HG03575 (cell line): ENCODE data around the gene ANGPT4.
A peak's percentile ranks its signal among the peaks of the same experiment; 100 is the strongest.
"Not testable (repeated sequence)": the region's sequence is repeated elsewhere in the genome, so short reads cannot be mapped to it uniquely, and the experiment has no call there.

ENCODE experiments used
- ATAC-seq: cut with Tn5 transposase; IDR thresholded peaks from one replicate; pipeline ENCODE4 v1.9.1; 2021; ENCODE audit not compliant: unreplicated experiment, insufficient number of reproducible peaks, low FRiP score; ENCODE audit errors: extremely low read depth

ANGPT4 gene

DNA sequence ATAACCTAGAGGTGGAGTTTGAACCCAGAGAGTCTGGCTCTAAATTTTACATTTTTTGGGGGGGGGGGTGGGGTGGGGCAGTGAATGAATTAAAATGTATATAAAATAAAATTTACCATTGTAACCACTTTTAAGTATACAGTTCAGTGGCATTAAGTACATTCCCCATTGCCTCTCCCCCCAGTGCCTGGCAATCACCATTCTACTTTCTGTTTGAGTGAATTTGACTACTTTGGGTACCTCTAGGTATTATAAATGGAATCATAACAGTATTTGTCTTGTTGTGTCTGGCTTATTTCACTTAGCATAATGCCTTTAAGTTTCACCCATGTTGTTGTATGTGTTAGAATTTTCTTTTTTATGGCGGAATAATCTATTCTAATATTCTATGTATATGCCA, 79.9 kb downstream of the ANGPT4 start:
- ATAC-seq, result no peak

DNA sequence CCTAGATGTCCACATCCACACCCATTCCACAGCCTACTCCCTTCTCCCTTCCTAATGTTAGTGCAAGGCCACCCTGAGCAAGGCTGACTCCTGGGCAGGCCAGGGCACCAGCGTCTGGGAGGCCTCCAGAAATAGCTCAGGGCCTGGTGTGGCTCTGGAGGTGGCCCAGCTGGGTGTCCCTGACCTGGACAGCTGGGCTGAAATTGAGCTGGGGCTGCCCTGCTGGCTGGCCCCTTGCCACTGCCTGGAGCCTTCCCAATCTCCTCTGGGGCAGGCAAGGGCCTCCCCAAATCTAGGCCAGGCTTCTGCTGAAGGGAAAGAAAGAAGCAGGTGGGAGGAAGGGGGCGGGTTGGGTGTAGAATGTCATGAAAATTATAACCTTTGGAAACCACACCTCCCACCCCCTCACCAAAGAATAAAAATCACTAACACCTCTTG, 80.5 kb downstream of the ANGPT4 start:
- ATAC-seq, result no peak

DNA sequence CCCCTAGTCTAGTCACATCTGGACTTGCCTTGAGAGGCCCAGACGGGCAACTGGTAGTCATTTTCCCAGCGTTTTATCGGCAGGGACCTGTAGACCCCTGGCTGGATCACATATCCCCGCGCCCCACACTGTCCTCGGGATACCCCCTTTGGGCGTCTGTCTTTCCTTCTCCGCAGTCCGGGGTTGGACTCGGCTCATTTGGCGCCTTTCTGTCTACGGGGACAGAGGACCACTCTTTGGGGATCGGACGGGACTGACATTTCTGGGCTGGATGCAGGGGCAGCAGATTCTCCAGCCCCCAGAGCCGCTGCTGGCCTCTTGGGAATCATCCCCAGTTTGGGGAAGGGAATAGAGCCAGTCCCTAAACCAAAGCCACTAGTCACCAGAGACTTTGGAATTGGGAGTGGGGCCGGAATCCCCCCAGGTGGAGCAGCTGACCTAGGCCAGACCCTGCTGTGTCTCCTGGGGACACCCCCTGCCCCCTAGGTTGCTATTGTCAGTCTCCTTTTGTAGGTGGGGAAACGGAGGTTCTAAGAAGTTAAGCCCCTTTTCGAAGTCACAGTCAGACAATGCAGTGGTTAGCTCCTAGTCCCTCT, 81.9 kb downstream of the ANGPT4 start:
- ATAC-seq, result no peak

DNA sequence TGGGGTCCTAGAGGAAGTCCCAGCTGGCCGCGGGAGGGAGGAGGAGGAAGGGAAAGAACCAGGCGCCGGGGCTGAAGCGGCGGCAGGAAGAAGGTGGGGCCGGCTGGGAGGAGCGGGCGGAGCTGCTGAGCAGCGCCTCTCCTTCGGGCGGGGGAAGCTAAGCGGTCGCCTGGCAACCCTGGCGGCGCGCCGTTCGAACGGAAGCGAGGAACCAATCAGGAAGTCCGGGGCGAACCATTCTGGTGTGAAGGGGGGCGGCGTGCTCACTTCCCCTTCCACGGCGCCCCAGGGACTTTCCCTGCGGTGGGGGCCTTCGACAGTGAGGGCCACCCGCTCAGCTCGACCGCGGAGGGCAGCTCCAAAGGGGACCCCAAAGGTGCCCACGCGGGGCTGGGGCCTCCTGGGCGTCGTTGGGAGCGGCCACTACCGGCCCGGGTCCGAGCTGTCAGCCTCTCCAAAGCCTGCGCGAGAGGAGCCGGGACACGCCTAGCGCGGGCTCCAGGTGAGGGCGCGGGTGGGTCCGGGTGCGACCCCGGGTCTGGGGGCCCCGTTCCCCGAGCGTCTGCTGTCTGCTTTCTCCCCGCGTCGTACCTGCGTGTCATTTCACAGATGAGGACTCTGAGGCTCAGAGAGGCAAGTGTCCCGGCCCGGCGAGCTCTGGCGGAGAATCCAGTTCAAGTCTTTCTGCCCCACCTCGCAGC, 82.5 kb downstream of the ANGPT4 start, which contains the start of gene FAM110A:
Gene FAM110A, plus strand, starts transcription at position 266 of the 701 bp plus-strand sequence. CDS start 11,090 bp downstream, outside the sequence.
- peak; percentile 73 for ATAC-seq

DNA sequence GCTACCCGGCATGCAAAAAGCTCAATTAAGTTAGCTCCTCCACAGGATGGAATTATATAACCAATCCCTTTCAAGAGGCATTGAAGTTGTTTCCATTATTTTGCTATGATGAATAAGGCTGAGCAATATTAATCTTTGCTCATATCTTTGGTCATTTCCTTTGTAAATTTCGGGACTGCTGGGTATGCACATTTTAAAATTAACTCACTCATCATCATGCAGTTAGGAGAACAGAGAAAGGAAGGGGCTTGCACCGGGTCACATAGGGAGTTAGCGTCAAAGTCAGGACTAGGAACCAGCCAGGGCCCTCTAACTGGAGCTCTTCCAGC, 83.0 kb downstream of the ANGPT4 start:
- peak; percentile 4 for ATAC-seq

DNA sequence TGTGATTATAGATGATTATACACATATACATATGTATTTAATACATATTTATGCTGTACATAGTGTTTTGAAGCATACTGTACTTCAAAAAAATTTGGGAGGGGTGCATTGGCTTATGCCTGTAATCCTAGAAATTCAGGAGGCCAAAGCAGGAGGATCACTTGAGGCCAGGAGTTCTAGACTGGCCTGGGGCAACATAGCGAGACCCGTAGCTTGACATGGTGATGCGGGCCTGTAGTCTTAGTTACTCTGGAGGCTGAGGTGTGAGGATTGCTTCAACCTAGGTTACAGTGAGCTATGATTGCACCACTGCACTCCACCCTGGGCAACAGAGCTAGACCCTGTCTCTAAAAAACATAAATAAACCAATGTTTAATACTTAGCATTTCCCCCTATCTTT, 84.2 kb downstream of the ANGPT4 start:
- no peak for ATAC-seq

DNA sequence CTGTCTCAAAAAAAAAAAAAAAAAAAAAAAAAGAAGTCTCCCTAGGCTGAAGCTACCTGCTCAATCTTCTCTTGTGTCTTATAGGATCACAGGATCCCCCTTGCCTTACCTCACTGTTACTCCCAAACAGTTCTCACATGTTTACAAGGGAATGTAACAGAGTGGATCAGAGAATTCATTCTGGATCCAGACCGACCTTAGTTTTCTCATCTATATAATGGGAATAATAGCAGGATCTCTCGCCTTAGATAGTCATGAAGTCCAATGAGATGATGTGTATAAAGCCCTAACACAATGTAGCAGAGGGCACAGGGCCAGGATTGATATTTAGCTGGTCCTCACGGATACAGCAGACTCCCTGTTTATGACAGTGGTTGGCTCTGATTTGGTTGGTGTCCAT, 84.9 kb downstream of the ANGPT4 start:
- no peak for ATAC-seq

DNA sequence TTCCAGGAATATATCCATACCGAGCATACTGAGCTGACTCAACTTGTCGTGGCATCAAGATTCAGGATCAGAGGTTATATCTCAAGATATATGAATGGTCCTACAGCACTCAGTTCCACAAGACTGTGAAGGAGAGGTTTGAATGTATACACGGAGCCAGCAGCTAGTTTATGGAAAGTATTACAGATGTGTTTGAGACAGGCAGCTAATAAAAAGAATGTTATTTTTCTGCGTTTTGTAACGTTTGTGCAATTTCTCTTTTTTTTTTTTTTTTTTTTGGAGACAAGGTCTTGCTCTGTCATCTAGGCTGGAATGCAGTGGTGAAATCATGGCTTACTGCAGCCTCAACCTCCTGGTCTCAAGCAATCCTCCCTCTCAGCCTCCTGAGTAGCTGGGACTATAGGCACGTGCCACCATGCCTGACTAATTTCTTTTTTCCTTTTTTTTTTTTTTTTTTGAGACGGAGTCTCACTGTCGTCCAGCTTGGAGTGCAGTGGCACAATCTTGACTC, 86.1 kb downstream of the ANGPT4 start:
- no peak for ATAC-seq

DNA sequence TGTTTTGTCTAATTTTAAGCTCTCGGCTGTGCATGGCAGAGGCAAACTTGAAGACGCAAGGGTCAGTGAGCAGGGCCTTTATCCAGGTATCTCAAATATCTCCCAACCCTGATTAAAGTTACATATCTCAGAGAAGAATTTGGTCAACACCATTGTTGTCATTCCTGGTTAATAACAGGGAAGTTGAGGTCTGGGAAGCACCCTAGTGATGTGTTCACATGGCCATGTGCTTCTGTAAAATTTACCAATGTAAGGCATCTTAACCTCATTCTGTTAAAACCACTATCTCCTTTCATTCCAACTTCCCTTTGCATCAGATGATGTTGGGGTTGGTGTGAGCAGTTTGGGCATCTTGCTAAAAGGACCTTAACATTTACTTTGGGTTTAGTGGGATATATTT, 86.6 kb downstream of the ANGPT4 start:
- ATAC-seq, result no peak

DNA sequence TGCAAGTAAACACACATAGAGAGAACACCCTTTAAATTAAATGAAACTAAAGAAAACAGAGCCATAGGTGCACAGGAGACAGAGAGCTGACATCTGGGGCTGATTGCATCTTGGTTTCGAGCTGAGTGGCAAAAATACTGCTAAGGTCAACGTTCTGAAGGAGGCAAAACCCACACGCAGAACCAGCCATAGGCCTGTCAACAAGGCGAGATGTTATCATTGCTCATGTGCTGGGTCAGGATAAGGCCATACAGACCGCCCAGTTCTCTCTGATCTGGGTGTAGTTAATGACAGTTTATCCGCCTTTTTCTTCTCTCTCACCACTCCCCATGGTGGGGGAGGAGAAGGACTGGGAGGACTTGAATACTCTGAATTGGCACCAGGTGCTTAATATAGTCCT, 87.1 kb downstream of the ANGPT4 start:
- ATAC-seq, result no peak

DNA sequence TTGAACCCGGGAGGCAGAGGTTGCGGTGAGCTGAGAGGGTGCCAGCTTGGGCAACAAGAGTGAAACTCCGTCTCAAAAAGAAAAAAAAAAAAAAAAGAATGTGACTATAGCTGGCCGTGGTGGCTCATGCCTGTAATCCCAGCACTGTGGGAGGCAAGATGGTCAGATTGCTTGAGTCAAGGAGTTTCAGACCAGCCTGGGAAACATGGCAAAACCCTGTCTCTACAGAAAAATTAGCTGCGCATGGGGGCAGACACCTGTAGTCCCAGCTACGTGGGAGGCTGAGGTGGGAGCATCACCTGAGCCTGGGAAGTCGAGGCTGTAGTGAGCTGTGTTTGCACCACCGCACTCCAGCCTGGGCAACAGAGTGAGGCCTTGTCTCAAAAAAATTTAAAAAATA, 88.2 kb downstream of the ANGPT4 start:
- not testable (repeated sequence) for ATAC-seq

DNA sequence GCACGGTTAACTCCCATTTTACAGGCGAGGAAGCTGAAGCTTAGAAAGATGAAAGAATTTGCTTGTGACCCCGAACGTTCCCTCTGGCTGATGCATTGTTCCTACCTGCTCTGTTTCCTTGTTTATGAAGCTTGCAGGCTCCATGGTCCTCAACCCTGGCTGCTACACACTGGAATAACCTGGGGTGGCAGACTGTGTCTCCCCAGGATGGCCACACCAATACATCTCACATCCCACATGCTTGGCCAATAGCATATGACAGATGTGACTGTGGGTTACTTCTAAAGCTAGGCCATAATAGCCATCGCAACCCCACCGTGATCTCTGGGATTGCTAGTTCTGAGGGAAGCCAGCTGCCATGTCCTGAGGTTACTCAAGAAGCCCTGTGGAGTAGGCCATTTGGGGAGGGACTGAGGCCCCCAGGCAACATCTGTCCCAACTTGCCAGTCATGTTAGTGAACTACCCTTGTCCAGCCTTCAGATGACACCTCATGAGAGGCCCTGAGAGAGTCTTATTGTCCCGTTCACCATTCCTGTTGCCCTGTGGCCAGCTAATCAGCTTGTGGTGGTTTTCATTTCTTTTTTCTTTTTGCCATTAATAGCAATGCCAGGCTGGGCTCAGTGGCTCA, 89.3 kb downstream of the ANGPT4 start:
- no peak for ATAC-seq

DNA sequence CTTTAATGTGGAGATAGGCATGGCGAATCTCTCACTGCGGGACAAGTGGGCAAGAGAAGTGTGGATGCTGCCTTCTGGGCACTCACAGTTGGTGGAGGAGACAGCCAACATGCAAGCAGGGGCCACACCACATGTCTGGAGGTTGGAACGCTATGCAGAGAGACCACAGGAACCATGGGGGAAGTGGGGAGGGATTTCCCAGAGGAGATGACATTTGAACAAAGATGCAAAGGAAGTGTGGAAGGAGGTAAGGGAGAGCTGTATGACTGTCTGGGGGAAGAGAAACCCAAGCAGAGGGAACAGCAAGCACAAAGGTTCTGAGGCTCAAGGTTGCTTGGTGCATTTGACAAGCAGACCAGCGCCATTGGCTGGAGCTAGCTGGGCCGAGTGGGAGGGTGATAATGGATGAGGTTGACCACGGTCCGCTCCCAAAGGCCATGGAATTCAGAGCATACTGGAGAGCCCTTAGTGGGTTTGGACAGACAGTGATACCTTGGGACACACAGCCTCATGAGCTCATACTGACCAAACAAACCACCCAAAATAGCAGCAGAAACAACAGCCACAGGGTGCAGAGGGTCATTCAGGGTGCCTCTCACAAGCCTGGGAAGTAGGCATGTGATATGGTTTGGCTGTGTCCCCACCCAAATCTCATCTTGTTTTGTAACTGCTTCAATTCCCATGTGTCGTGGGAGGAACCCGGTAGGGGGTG, 90.3 kb downstream of the ANGPT4 start:
- ATAC-seq, result no peak

DNA sequence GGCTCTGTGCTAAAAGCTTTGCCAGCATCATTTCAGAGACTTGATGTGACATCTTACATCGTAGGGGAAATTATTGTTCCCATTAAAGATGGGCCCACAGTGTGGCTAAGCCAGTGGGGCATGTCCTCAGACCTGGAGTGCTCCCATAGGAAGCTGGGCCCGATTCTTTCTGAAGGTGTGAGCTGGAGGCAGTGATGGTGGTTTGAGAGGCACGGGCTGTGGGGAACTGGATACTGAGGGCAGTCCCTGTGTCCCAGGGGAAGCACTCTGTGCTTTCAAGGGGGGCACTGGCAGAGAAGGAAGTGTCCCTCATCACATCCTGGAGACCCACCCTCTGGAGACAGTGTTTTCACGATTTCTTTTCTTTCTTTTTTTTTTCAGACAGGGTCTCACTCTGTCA, 91.2 kb downstream of the ANGPT4 start:
- ATAC-seq, result no peak

DNA sequence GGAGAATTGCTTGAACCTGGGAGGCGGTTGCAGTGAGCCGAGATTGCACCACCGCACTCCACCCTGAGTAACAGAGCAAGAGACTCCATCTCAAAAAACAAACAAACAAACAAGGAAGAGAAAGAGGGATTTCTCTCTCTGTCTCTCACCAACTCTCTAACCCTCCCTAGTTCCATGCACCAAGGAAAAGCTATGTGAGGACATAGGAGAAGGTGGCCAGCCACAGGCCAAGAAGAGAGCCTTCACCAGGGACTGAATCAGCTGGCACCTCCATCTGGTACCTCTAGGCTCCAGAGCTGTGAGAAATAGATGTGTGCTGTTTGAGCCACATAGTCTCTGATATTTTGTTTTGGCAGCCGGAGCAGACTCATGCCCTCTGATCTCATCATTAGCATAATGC, 91.6 kb downstream of the ANGPT4 start:
- no peak for ATAC-seq

DNA sequence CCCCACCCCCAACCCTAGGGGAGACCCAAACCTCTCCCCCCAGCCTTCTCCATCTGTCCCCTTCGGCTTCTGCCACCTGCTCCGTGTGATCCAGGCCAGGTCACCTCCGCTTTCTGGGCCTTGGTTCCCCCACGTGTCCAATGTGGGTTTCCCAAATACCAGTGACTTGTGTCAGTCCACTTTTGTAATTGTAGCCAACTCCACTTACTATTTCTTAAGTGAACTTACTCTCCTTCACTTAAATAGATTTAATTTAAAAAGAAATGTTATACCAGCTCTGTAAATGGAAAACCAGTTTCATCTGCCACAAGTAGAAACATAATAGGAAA, 92.6 kb downstream of the ANGPT4 start:
- no peak for ATAC-seq

DNA sequence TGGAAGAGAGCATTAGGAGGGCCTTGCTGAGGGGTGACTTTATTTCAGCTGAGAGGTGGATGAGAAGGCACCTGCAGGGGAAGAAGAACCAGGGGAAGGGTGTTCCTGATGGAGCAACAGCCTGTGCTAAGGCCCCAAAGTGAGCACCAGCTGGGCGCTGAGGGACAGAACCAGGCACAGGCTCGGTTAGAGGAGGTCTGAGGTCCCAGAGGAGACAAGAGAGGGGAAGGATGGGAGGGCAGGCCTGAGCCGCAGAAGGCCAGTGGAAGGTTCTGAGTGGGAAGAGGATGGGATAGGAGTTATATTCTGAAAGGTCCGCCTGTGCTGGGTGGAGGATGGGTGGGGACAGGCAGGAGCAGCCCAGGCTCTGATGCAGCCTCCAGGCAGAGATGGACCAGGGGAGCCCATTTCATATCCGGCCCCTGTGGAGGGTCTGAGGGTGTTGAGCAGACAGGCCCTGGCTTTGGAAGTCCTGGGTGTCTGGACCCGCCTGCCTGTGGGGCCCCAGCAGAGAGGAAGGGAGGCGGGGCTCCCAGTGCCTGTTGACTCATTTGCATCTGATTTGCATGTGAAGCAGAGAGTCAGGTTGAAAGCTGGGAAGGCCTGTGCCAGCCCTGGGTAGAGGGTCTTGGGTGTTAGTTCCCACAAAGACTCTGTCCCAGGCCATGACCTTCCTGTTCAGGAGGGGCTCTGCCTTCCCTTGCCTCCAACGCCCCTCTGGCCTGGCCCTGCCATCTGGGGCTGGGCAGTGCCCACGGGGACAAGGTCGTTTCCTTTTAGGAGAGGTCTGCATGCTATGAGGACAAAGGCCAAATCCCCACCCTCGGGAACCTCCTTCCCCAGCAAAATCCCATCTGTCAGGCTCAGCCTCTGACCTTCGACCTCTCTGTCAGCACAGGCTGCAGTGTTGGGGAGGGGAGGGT, 93.2 kb downstream of the ANGPT4 start:
- no peak for ATAC-seq

DNA sequence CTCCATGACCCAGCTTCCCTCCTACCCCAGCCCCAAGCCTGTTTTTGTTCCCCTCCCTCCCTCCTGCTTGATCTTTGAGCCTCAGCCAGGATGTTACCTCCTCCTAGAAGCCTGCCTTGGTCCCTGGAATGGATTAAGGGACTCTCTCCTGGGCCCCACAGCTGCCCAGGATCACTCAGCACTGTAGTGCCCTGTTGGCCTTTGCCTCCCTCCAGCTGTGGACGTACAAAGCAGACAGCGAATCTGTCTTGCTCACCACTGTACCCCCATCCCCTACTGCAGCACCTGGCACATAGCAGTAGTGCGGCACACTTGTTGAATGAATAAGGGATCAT, 94.4 kb downstream of the ANGPT4 start:
- no peak for ATAC-seq
